ENCODE results near the gene DTNBP1.

Gene DTNBP1

DNA sequence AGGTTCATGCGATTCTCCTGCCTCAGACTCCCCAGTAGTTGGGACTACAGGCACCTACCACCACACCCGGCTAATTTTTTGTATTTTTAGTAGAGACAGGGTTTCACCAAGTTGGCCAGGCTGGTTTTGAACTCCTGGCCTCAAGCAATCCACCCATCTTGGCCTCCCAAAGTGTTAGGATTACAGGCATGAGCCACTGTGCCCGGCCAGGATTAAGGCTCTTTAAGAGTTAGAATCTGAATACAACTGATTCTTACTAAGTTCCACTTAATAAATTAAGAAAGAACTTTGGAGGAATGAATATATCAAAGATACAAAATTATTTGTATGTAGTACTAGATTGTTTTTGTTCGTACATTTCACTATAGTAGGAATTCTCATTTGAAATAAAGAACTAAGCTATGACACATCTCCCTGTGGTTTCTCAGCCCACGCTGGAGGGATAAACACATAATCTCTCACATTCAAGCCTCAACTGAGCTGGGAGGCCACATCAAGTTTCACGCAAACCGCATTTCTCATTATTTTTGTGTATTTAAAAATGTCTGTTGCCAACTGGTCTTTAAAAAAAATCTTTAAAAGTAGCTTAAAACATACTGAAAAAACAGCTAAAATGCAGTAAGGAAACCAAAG lies 34.2 kb downstream of the DTNBP1 start:
- Histone ChIP-seq H3K4me3 (ENCODE audit: low read depth in 1 of 2, low read length in 1 of 2) (no peak overlapping the region), H3K27ac (no peak overlapping the region), H3K4me1 (ENCODE audit: control insufficient read depth in 1 of 2, insufficient read depth in 1 of 2, low read depth in 1 of 2, low read length in 1 of 2) (peaks cover 0 to 2% of the 10 kb centered on the region in 2 experiments), H3K9me3 (no peaks in the 10 kb centered on the region), H3K36me3 (no peaks in the 10 kb centered on the region), H3K27me3 (no peaks in the 10 kb centered on the region)
- no peak for TF ChIP-seq CTCF (IDR thresholded peaks at IDR 0.05)

DNA sequence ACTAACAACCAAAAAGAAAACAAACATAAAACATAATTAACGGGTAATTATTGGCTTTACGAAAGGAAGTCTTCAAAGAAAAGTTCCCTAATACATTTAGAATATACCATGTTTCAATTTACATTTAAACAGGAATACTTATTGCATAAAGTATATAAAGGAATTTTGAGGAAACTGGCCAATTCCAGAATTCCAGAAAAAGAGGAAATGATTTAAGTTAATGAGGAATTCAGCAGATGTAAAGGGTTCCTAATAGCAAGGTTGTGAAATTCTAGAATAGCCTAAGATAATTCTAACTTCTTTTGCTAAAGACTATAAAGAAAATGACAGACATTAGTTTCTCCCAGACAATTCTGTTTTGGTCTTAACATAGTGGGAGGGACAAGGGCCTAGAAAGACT lies 35.0 kb downstream of the DTNBP1 start:
- Histone ChIP-seq H3K27me3 (no peaks in the 10 kb centered on the region), H3K9me3 (no peaks in the 10 kb centered on the region), H3K27ac (no peak overlapping the region), H3K36me3 (no peaks in the 10 kb centered on the region), H3K4me3 (ENCODE audit: low read depth in 1 of 2, low read length in 1 of 2) (no peak overlapping the region), H3K4me1 (ENCODE audit: control insufficient read depth in 1 of 2, insufficient read depth in 1 of 2, low read depth in 1 of 2, low read length in 1 of 2) (peaks cover 6 to 10% of the 10 kb centered on the region in 2 experiments)
- no peak for TF ChIP-seq CTCF (IDR thresholded peaks at IDR 0.05)

GRCh38 chr6:15626878-15627674 lies 35.8 kb downstream of the DTNBP1 start:
- TF ChIP-seq CTCF (IDR thresholded peaks at IDR 0.05): no peak
- Histone ChIP-seq H3K36me3 (no peaks in the 10 kb centered on the region), H3K4me1 (ENCODE audit: control insufficient read depth in 1 of 2, insufficient read depth in 1 of 2, low read depth in 1 of 2, low read length in 1 of 2) (peaks cover 14 to 17% of the 10 kb centered on the region in 2 experiments), H3K9me3 (no peaks in the 10 kb centered on the region), H3K4me3 (ENCODE audit: low read depth in 1 of 2, low read length in 1 of 2) (no peak overlapping the region), H3K27me3 (no peaks in the 10 kb centered on the region), H3K27ac (no peak overlapping the region)

GRCh38 chr6:15626160-15626559 lies 36.7 kb downstream of the DTNBP1 start:
- no peak for TF ChIP-seq CTCF (IDR thresholded peaks at IDR 0.05)

DNA sequence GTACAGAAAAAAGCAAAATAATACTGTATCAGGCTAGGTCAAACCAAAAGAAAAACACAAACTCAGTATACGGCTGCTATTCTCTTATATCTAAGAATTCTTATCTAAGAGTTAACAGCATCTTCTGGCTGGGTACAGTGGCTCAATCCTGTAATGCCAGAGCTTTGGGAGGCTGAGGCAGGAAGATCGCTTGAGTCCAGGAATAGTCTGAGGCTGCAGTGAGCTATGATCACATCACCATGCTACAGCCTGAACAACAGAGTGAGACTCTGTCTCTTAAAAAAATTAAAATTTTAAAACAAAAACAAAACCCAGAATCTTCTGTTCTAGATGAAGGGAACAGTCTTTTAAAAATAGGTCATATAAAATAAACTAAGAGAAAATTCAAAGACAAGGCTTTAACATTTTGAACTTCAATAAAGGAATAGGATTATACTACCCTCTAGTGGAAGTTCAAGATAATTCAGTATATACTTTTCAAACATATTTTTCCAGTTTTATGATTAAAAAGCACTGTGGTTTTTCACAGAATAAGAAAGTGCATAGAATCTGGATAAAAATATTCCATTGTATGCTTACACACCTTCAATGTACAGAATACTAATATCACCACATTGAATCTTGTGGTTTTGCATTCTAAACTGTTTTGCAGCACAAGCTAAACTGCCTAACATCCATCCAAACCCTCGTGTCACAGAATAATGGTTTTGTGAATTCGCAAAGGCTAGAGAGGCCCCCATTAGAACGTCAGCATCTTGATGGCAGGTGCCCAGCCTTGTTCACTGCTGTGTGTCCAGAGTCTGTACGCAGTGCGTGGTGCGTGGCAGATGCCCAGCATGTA lies 39.3 kb downstream of the DTNBP1 start:
- no peak overlapping the region for H3K4me3 ChIP-seq (ENCODE audit: low read depth in 1 of 2, low read length in 1 of 2)
- TF ChIP-seq CTCF (IDR thresholded peaks at IDR 0.05): peak; percentile 51
- peaks cover 23 to 27% of the 10 kb centered on the region in 2 experiments for H3K4me1 ChIP-seq (ENCODE audit: control insufficient read depth in 1 of 2, insufficient read depth in 1 of 2, low read depth in 1 of 2, low read length in 1 of 2)
- H3K27me3 ChIP-seq: no peaks in the 10 kb centered on the region
- H3K27ac ChIP-seq: peak overlapping the region; percentile 67
- H3K9me3 ChIP-seq: no peaks in the 10 kb centered on the region
- no peaks in the 10 kb centered on the region for H3K36me3 ChIP-seq

More at GRCh38 chr6:15626160-15626559, 36.7 kb downstream of the DTNBP1 start:
- Histone ChIP-seq H3K27me3 (no peaks in the 10 kb centered on the region), H3K4me3 (ENCODE audit: low read depth in 1 of 2, low read length in 1 of 2) (no peak overlapping the region), H3K4me1 (ENCODE audit: control insufficient read depth in 1 of 2, insufficient read depth in 1 of 2, low read depth in 1 of 2, low read length in 1 of 2) (peaks cover 23 to 26% of the 10 kb centered on the region in 2 experiments), H3K27ac (no peak overlapping the region), H3K9me3 (no peaks in the 10 kb centered on the region), H3K36me3 (no peaks in the 10 kb centered on the region)
